Ramos (cell line): ENCODE data around the gene SLX4IP.
"Not testable (repeated sequence)": the region's sequence is repeated elsewhere in the genome, so short reads cannot be mapped to it uniquely, and the experiment has no call there.

Source experiments
- in situ Hi-C: fragments of 300-500 bp; cut with MboI; formaldehyde crosslinking; loops from one replicate; pipeline ENCODE4 v1.14.3; 2022; ENCODE audit warnings: low sequenced_read_pairs; ENCODE audit not compliant: unreplicated experiment

Gene SLX4IP

GRCh38 chr20:10561302-10561701 is 126.2 kb downstream of the SLX4IP start:
- in situ Hi-C loops, result no loop called here

- in situ Hi-C loops, result no loop called here
Measured at GRCh38 chr20:10562899-10563298, 127.8 kb downstream of the SLX4IP start.

GRCh38 chr20:10563935-10564492 is 128.9 kb downstream of the SLX4IP start:
- in situ Hi-C loops, result no loop called here

- in situ Hi-C loops, result no loop called here
Measured at GRCh38 chr20:10565191-10565921, 130.3 kb downstream of the SLX4IP start.

- in situ Hi-C loops, result no loop called here
Measured at GRCh38 chr20:10565922-10566897, 131.1 kb downstream of the SLX4IP start.

- in situ Hi-C loops, result no loop called here
Measured at GRCh38 chr20:10568032-10568431, 132.9 kb downstream of the SLX4IP start.

GRCh38 chr20:10571313-10571815 is 136.3 kb downstream of the SLX4IP start:
- in situ Hi-C loops, result no loop called here

GRCh38 chr20:10572853-10573252 is 137.7 kb downstream of the SLX4IP start:
- in situ Hi-C loops, result no loop called here

GRCh38 chr20:10573273-10573950 is 138.3 kb downstream of the SLX4IP start:
- in situ Hi-C loops, result no loop called here

GRCh38 chr20:10573951-10574339 is 138.8 kb downstream of the SLX4IP start:
- in situ Hi-C loops, result no loop called here

- in situ Hi-C loops, result no loop called here
Measured at GRCh38 chr20:10576411-10577090, 141.4 kb downstream of the SLX4IP start.

GRCh38 chr20:10577648-10578047 is 142.5 kb downstream of the SLX4IP start:
- in situ Hi-C loops, result no loop called here

- in situ Hi-C loops, result no loop called here
Measured at GRCh38 chr20:10578607-10579006, 143.5 kb downstream of the SLX4IP start.

- in situ Hi-C loops, result no loop called here
Measured at GRCh38 chr20:10579942-10580341, 144.8 kb downstream of the SLX4IP start.

- in situ Hi-C loops, result no loop called here
Measured at GRCh38 chr20:10580700-10581099, 145.6 kb downstream of the SLX4IP start.

GRCh38 chr20:10581823-10582222 is 146.7 kb downstream of the SLX4IP start:
- in situ Hi-C loops, result no loop called here

- in situ Hi-C loops, result no loop called here
Measured at GRCh38 chr20:10584371-10584770, 149.3 kb downstream of the SLX4IP start.

GRCh38 chr20:10585308-10585707 is 150.2 kb downstream of the SLX4IP start:
- in situ Hi-C loops, result no loop called here

GRCh38 chr20:10586296-10586695 is 151.2 kb downstream of the SLX4IP start:
- in situ Hi-C loops, result no loop called here

GRCh38 chr20:10590446-10590845 is 155.3 kb downstream of the SLX4IP start:
- in situ Hi-C loops, result not testable (repeated sequence)
